Middle frontal gyrus (tissue), 1 donor: ENCODE data around the gene ASB3.

Experiments used
- DNase-seq: peaks from one replicate; pipeline ENCODE4 v3.0.0-alpha.2; 2015; ENCODE audit warnings: low spot score; ENCODE audit errors: extremely low spot score

Gene ASB3

DNA sequence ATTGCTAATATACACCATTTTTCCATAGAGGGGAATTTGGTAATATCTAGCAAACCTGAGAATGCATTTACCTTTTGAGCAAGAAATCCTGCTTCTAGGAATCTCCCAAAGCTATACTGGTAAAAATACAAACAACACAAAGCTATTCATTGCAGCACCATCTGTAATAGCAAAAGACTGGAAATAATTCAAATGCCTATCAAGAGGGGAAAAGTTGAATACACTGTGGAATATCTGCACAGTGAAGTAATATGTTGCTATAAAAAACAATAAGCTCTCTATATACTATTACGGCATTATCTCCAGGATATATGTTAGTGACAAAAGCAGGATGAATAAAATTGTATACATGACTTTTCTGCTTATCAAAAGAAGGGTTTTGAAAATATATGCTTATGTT is 131.5 kb downstream of the ASB3 start:
- DNase-seq, result no peak

- no peak for DNase-seq
Observed at GRCh38 chr2:53654396-53654795, 132.4 kb downstream of the ASB3 start.

DNA sequence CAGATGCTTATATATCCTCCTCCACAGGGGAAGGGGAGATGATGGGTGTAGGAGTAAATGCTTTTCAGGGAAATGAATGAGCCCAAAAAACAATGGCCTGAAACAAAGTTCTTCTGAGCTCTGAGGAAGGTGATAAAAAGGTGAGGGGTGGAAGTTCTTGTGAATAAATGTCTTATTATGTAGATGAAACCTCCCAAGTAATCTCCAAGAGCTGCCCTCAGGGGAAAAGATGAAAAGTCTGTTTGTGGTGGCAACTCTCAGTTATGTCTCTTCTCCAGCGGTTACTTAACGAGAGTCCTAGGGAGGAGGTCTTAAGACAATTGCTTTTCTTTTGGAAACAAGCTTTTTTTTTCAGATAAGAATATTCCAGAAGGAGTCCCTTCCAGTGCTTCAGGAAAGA is 134.6 kb downstream of the ASB3 start:
- DNase-seq, result no peak

GRCh38 chr2:53646788-53647187 is 140.0 kb downstream of the ASB3 start:
- no peak for DNase-seq

DNA sequence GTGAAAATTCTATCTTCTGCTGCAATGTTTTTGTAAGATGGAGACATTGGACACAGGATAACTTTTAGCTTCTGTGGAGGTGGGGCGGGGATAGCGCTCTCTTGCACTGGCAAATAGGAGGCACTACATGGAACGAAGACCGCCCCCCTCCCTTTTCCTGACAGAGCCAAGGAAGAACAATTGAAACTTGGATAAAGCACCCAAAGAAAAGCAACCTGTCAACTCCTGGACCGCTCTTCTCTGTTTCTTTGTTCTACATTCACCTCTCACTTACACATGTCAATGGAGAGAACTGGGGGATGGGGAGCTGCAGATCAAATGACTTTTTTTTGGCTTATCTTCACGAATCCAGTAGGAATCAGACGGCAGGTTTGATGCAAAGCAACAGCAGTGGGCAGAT is 145.5 kb downstream of the ASB3 start:
- no peak for DNase-seq

GRCh38 chr2:53640466-53640865 is 146.3 kb downstream of the ASB3 start:
- DNase-seq, result no peak

DNA sequence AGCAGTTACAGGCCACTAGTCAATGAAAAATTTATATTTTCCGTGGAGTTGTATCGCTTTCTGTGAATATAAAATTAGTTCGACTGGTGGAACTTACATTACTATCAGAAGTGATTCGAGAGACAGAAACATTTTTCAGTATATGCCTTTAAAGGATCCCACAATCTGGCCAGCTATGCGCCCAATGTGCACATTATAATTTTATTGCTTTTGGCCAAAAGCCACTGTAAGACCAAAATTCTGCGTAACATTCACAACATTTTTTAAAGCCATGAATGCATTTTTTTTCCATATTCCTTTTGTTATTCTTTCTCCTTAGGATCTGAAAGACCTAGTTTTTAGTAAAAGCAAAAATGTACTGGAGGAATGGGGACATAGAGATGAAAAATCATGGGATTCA is 150.2 kb downstream of the ASB3 start:
- no peak for DNase-seq

DNA sequence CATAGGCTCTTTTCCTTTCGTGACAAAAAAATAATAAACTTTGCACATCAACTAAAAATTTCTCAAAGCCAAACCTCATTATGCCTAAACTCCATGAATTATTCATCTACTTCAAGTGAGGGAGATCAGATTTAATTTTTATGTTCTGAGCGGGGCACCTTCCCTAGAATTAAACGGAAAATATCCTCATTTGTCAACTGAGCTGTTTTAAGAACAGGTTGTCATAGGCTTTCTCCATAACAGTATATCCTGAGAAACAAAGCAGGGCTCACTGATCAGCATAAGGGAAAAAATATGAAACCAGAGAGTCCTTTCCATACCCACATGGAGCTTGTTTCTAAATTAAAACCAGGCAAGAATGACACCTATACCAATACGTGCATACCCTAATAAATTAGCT is 150.6 kb downstream of the ASB3 start:
- no peak for DNase-seq

DNA sequence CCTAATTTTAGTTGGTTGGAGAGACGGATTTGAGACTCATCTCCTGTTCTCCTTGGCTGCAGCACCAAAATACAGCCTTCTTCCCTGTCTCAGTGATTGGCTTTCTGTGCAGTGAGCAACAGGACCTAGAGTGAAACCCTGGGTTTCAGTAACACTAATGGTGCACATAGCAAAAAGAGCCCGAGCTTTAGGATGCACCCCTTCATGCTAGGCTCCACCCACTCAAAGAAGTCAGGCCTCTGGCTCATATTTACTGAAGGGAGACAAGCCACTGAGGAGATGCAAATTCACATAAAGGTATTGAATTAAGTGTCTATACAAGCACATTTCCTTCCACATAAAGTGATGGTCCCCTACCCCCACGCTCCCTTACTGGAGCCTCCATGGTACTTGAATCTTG is 151.1 kb downstream of the ASB3 start:
- DNase-seq, result no peak

DNA sequence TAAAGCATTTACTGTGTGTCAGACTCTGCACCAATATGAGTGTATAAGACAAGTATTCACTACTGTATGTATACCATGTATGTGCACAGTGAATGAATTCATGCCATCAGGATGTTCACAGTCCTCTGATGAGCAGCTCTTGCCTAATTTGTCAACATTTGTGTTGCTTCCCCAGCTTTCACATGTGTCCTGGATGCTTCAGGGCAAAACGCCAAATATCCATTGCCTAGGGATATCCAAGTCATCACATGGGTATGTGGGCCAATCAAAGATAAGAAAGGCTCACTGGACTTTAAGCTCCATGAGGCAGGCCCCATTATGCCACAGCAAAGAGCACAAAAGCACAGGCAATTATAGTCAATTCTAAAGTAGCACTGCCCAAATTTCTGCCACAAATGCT is 153.3 kb downstream of the ASB3 start:
- DNase-seq, result no peak

DNA sequence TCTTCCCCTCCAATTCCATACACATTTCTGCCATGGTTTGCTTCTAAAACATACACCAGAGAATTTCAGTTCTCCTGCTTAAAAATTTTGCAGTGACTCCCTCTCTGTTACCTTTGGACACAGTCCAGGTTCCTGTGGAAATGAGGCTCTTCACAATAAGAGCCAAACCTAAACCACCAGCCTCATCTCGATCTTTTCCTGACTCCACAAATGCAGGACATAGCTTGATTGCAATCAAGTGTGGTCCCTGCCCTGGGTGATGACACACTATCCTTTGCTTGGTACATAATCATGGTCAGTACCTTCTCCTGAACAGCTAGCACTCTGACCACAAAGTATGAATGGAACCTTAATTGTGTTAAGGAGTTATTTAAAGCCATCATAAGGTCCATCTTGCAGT is 154.0 kb downstream of the ASB3 start:
- no peak for DNase-seq

DNA sequence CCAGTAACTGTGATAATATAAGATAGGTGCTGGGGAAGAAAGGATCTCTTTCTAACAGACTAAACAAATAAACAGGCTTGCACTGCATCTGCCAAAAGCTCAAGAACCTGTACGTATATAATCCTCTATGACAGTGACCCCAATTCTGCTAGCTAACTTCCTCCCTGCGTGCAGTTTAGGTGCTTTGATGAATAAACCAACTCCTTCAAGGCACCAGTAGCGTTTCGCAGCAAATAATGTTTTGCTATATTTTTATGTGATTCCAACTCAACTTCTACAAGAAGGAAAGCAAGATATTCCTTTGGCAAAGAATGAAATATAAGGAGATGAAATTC is 154.7 kb downstream of the ASB3 start:
- DNase-seq, result no peak

GRCh38 chr2:53631313-53632125 is 155.2 kb downstream of the ASB3 start:
- DNase-seq, result no peak

DNA sequence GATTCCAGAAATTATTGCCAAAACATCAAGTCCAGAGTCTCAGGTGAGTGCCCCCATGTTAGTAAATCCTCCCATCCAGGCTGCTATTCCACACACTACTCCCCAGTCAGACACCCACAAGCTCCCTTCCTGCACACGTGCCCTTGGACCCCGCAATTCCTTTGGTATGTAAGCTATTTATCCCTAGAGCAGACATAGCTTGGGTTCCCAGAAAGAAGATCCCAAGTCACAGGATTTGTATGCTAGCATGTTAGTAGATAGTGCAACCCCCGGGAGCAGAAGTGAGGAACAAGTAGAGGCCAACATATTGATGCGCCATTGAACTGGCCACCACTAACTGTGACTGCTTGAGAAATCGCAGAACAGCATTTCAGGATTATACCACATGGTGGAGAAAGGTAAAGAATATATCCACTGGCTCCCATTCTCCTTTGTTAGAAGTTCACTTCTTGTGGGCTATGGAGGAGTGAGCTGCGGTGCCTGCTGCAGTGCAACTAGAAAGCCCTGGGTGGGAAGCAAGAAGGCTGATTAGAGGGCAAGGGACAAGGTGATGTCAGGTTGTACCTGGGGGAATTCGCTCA is 156.6 kb downstream of the ASB3 start:
- no peak for DNase-seq

GRCh38 chr2:53629501-53629900 is 157.3 kb downstream of the ASB3 start:
- DNase-seq, result peak; percentile 56

- DNase-seq, result no peak
Observed at GRCh38 chr2:53629001-53629400, 157.8 kb downstream of the ASB3 start.

- DNase-seq, result no peak
Observed at GRCh38 chr2:53622141-53622540, 164.6 kb downstream of the ASB3 start.

GRCh38 chr2:53620981-53621380 is 165.8 kb downstream of the ASB3 start:
- no peak for DNase-seq
